ENCODE data around the gene EPC1.
"Not testable (repeated sequence)": the region's sequence is repeated elsewhere in the genome, so short reads cannot be mapped to it uniquely, and the experiment has no call there.

Gene EPC1

DNA sequence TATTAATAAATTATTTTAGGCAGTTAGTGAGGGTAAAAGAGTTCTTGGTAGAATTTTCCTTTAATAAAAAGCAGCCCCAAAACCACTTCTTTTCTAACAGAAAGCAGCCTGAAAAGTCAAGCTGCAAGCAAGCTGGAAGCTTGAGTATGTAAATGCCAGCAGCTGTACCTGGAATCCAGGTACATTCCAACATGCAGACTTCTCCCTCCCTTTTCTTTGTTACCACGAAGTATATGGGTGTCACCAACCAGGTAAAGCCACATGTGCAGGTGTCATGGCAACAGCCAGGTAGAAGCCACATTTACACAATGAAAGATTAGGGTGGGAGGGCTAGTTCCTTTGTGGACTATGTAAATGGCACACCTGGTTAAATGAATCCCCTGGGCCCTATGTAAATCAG lies 114.6 kb downstream of the EPC1 start:
- H3K27me3 Mint-ChIP-seq (ENCODE audit: low read depth, poor library complexity), result no peaks in the 10 kb centered on the region
- peaks cover 31% of the 10 kb centered on the region for H3K9me3 Mint-ChIP-seq
- TF ChIP-seq, protein P1, sequence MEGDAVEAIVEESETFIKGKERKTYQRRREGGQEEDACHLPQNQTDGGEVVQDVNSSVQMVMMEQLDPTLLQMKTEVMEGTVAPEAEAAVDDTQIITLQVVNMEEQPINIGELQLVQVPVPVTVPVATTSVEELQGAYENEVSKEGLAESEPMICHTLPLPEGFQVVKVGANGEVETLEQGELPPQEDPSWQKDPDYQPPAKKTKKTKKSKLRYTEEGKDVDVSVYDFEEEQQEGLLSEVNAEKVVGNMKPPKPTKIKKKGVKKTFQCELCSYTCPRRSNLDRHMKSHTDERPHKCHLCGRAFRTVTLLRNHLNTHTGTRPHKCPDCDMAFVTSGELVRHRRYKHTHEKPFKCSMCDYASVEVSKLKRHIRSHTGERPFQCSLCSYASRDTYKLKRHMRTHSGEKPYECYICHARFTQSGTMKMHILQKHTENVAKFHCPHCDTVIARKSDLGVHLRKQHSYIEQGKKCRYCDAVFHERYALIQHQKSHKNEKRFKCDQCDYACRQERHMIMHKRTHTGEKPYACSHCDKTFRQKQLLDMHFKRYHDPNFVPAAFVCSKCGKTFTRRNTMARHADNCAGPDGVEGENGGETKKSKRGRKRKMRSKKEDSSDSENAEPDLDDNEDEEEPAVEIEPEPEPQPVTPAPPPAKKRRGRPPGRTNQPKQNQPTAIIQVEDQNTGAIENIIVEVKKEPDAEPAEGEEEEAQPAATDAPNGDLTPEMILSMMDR (IDR thresholded peaks at IDR 0.05), result no peak
- no peaks in the 10 kb centered on the region for H3K4me1 Mint-ChIP-seq
- H3K4me3 Mint-ChIP-seq, result no peak overlapping the region
- no peak overlapping the region for H3K27ac Mint-ChIP-seq
- peaks cover 4% of the 10 kb centered on the region for H3K36me3 Mint-ChIP-seq (ENCODE audit: low read depth)
- DNase-seq, result no peak

DNA sequence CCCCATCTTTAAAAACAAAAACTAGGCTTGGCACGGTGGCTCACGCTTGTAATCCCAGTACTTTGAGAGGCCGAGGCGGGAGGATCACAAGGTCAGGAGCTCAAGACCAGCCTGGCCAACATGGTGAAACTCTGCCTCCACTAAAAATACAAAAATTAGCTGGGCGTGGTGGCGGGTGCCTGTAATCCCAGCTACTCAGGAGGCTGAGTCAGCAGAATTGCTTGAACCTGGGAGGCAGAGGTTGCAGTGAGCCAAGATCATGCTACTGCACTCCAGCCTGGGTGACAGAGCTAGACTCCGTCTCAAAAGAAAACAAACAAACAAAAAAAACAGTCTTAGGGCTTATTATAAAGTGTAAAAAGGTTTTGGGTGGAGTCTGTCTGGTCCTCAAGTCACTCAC lies 117.2 kb downstream of the EPC1 start:
- not testable (repeated sequence) for H3K4me3 Mint-ChIP-seq; H3K27ac Mint-ChIP-seq; H3K4me1 Mint-ChIP-seq; H3K36me3 Mint-ChIP-seq (ENCODE audit: low read depth); DNase-seq; H3K27me3 Mint-ChIP-seq (ENCODE audit: low read depth, poor library complexity)
- peaks cover 25% of the 10 kb centered on the region for H3K9me3 Mint-ChIP-seq

DNA sequence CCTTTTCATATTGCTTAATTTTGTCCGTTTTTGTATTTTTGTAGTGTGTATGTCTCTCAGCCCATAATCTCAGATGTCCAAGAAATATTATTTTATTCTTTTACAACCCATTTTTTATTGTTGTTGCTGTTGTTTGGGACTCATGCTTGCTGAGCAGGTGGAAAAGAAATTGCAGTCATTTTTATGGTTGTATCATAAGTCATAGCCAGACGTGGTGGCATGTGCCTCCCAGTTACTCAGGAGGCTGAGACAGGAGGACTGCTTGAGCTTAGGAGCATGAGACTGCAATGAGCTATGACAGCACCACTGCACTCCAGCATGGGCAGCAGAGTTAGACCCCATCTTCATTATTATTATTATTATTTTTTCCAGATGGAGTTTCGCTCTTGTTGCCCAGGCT lies 117.8 kb downstream of the EPC1 start:
- Mint-ChIP-seq H3K4me3 (no peak overlapping the region), H3K27ac (no peak overlapping the region), H3K9me3 (peaks cover 22% of the 10 kb centered on the region), H3K27me3 (ENCODE audit: low read depth, poor library complexity) (no peaks in the 10 kb centered on the region), H3K4me1 (no peaks in the 10 kb centered on the region), H3K36me3 (ENCODE audit: low read depth) (peaks cover under 1% of the 10 kb centered on the region)
- no peak for DNase-seq
- TF ChIP-seq, protein P1 (IDR thresholded peaks at IDR 0.05), result no peak

DNA sequence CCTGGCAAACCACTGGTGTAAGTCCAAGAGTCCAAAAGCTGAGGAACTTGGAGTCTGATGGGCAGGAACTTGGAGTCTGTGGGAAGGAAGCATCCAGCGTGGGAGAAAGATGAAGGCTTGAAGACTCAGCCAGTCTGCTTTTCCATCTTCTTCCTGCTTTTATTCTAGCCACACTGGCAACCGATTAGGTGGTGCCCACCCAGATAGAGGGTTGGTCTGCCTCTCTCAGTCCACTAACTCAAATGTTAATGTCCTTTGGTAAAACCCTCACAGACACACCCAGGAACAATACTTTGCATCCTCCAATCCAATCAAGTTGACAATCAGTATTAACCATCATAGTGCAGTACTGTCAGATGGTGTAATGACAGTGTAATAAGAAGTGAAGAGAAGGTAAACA lies 119.2 kb downstream of the EPC1 start:
- Mint-ChIP-seq H3K4me1 (no peaks in the 10 kb centered on the region), H3K27me3 (ENCODE audit: low read depth, poor library complexity) (no peaks in the 10 kb centered on the region), H3K9me3 (peaks cover 25% of the 10 kb centered on the region), H3K27ac (no peak overlapping the region), H3K4me3 (no peak overlapping the region), H3K36me3 (ENCODE audit: low read depth) (no peaks in the 10 kb centered on the region)
- DNase-seq, result no peak
- TF ChIP-seq, protein P1 (IDR thresholded peaks at IDR 0.05), result no peak

DNA sequence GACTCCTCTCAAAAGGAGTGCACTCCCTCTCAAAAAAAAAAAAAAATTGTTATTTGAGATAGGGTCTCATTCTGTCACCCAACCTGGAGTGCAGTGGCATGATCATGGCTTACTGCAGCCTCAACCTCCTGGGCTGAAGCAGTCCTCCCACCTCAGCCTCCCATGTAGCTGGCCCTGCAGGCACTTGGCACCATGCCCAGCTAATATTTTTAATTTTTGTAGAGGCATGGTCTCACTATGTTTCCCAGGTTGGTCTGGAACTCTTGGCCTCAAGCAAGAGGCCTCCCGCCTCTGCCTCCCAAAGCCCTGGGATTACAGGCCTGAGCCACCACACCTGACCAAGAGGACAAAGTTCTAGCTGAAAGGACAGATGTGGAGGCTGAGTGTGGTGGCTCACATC lies 120.3 kb downstream of the EPC1 start:
- Mint-ChIP-seq H3K4me1 (no peaks in the 10 kb centered on the region), H3K36me3 (ENCODE audit: low read depth) (peaks cover 5% of the 10 kb centered on the region), H3K4me3 (no peak overlapping the region), H3K9me3 (peaks cover 24% of the 10 kb centered on the region), H3K27ac (no peak overlapping the region), H3K27me3 (ENCODE audit: low read depth, poor library complexity) (no peaks in the 10 kb centered on the region)
- no peak for DNase-seq
- TF ChIP-seq, protein P1 (IDR thresholded peaks at IDR 0.05), result no peak

DNA sequence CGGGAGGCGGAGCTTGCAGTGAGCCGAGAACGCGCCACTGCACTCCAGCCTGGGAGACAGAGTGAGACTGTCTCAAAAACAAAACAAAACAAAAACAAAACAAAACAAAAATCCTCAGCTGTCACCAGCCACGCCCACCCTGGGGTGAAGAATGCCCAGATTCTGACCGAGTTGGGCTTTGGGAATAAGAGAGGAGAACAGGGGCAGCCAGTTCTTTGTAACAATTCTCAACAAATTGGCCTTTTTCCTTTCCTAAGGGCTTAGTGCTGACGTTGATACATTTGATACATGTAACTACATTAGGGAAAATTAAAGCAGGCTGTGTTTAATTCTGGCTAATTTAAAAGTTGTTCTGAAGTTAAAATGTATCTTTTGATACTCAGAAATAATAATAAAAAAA lies 121.0 kb downstream of the EPC1 start:
- Mint-ChIP-seq H3K27me3 (ENCODE audit: low read depth, poor library complexity) (no peaks in the 10 kb centered on the region), H3K36me3 (ENCODE audit: low read depth) (peaks cover 5% of the 10 kb centered on the region), H3K4me1 (no peaks in the 10 kb centered on the region), H3K4me3 (no peak overlapping the region), H3K9me3 (peaks cover 24% of the 10 kb centered on the region), H3K27ac (no peak overlapping the region)
- no peak for DNase-seq
- TF ChIP-seq, protein P1 (IDR thresholded peaks at IDR 0.05), result no peak

DNA sequence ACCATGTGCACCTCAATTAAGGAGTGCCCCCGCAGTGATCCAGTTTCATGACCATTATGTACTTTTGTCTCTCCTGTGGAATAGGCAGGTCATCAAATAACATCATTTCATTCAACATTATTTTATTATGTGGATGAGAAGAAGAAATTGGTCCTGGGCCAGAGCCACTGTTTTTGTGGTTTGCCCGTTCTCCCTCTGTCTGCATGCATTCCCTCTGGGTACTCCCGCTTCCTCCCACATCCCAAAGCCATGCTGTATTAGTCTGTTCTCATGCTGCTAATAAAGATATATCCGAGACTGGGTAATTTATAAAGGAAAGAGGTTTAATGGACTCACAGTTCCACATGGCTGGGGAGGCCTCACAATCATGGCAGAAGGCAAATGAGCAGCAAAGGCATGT lies 124.6 kb downstream of the EPC1 start:
- H3K4me1 Mint-ChIP-seq; H3K4me3 Mint-ChIP-seq; H3K27me3 Mint-ChIP-seq (ENCODE audit: low read depth, poor library complexity); H3K36me3 Mint-ChIP-seq (ENCODE audit: low read depth); DNase-seq; H3K27ac Mint-ChIP-seq: not testable (repeated sequence)
- peaks cover 49% of the 10 kb centered on the region for H3K9me3 Mint-ChIP-seq

DNA sequence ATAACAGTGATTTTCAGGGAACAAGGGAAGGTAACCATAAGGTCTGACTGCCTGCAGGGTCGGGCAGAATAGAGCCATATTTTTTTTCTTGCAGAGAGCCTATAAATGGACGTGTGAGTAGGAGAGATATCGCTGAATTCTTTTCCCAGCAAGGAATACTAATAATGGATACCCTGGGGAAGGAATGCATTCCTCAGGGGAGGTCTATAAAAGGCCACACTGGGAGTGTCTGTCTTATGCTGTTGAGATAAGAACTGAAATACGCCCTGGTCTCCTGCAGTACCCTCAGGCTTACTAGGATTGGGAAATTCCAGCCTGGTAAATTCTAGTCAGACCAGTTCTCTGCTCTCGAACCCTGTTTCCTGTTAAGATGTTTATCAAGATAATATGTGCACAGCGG lies 127.8 kb downstream of the EPC1 start:
- not testable (repeated sequence) for H3K27me3 Mint-ChIP-seq (ENCODE audit: low read depth, poor library complexity); DNase-seq; H3K4me3 Mint-ChIP-seq; H3K27ac Mint-ChIP-seq; H3K36me3 Mint-ChIP-seq (ENCODE audit: low read depth); H3K4me1 Mint-ChIP-seq
- peaks cover 42% of the 10 kb centered on the region for H3K9me3 Mint-ChIP-seq

DNA sequence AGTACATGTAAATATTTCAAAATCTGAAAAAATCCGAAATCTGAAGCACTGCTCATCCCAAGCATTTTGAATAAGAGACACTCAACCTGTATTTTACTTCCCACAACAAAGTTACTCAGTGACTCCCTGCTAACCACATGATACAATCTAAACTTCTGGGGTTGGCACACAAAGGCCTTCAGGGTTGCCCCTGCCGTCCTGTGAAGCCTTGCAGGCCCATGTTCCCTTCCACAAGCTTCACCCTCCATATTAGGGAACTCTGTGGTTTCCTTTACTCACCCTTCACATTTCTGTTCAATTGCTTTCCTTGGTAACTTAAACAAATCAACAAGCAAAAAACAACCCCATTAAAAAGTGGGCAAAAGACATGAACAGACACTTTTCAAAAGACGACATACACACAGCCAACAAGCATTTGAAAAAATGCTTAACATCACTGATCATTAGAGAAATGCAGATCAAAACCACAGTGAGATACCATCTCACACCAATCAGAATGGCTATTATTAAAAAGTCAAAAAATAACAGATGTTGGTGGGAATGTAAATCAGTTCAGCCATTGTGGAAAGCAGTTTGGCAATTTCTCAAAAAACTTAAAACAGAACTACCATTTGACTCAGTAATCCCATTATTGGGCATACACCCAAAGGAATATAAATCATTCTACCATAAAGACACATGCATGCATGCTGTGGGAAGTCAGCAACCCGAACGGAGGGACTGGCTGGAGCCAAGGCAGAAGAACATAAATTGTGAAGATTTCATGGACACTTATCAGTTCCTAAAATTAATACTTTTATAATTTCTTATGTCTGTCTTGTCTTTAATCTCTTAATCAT lies 128.5 kb downstream of the EPC1 start:
- H3K27ac Mint-ChIP-seq; DNase-seq; H3K27me3 Mint-ChIP-seq (ENCODE audit: low read depth, poor library complexity); H3K36me3 Mint-ChIP-seq (ENCODE audit: low read depth); H3K4me3 Mint-ChIP-seq; H3K4me1 Mint-ChIP-seq: not testable (repeated sequence)
- peaks cover 38% of the 10 kb centered on the region for H3K9me3 Mint-ChIP-seq

Data from nephron progenitor cell (in vitro differentiated cells).